ENCODE measurements around the gene LEP. TPM values are rescaled to one million over a fixed set of nuclear protein-coding genes. Genes with fewer than 3 reads are reported as not detected.

LEP gene
- total and polyA plus RNA-seq, 9 donors, result 0.01 to 0.87 (median 0.15) TPM; not detected in 4

- Histone ChIP-seq H3K27me3 (no peaks in the 10 kb centered on the region), H3K36me3 (no peaks in the 10 kb centered on the region), H3K4me1 (ENCODE audit: insufficient read depth) (peaks cover 4% of the 10 kb centered on the region), H3K27ac (no peak overlapping the region), H3K4me3 (no peak overlapping the region), H3K9me3 (no peaks in the 10 kb centered on the region)
- no peak for TF ChIP-seq CTCF (IDR thresholded peaks at IDR 0.05)
- no peak for TF ChIP-seq POLR2A (IDR thresholded peaks at IDR 0.05)
- TF ChIP-seq EP300 (IDR thresholded peaks at IDR 0.05), result no peak
- no peak for DNase-seq
- intact Hi-C loops (cut with DNase I), result no loop called here
- 76 to 79% (median 77%) methylated on average over 10 of the region's 10 CpGs for WGBS, 3 donors
Measured at GRCh38 chr7:128202287-128202957, 38.7 kb upstream of the LEP start.

- H3K9me3 ChIP-seq, result no peaks in the 10 kb centered on the region
- H3K27me3 ChIP-seq, result no peaks in the 10 kb centered on the region
- TF ChIP-seq CTCF (IDR thresholded peaks at IDR 0.05), result no peak
- TF ChIP-seq EP300 (IDR thresholded peaks at IDR 0.05), result no peak
- TF ChIP-seq POLR2A (IDR thresholded peaks at IDR 0.05), result no peak
- peaks cover 4% of the 10 kb centered on the region for H3K4me1 ChIP-seq (ENCODE audit: insufficient read depth)
- 21 to 30% (median 29%) methylated on average over 12 of the region's 12 CpGs for WGBS, 3 donors
- no peak for DNase-seq
- no peaks in the 10 kb centered on the region for H3K36me3 ChIP-seq
- H3K4me3 ChIP-seq, result no peak overlapping the region
- intact Hi-C loops (cut with DNase I), result no loop called here
- H3K27ac ChIP-seq, result no peak overlapping the region
Measured at GRCh38 chr7:128203047-128203491, 38.0 kb upstream of the LEP start.

GRCh38 chr7:128203710-128204214 lies 37.3 kb upstream of the LEP start:
- intact Hi-C loops (cut with DNase I), result no loop called here

GRCh38 chr7:128204455-128204854 lies 36.6 kb upstream of the LEP start:
- no peaks in the 10 kb centered on the region for H3K9me3 ChIP-seq
- intact Hi-C loops (cut with DNase I), result no loop called here
- H3K4me1 ChIP-seq (ENCODE audit: insufficient read depth), result peaks cover 4% of the 10 kb centered on the region
- no peak for TF ChIP-seq POLR2A (IDR thresholded peaks at IDR 0.05)
- no peak for TF ChIP-seq CTCF (IDR thresholded peaks at IDR 0.05)
- TF ChIP-seq EP300 (IDR thresholded peaks at IDR 0.05), result no peak
- no peaks in the 10 kb centered on the region for H3K36me3 ChIP-seq
- no peaks in the 10 kb centered on the region for H3K27me3 ChIP-seq
- H3K4me3 ChIP-seq, result no peak overlapping the region
- 77 to 80% (median 78%) methylated on average over 5 of the region's 5 CpGs for WGBS, 3 donors
- DNase-seq, result no peak
- no peak overlapping the region for H3K27ac ChIP-seq

More at GRCh38 chr7:128203710-128204214, 37.3 kb upstream of the LEP start:
- Histone ChIP-seq H3K4me3 (no peak overlapping the region), H3K27ac (no peak overlapping the region), H3K27me3 (no peaks in the 10 kb centered on the region), H3K36me3 (no peaks in the 10 kb centered on the region), H3K4me1 (ENCODE audit: insufficient read depth) (peaks cover 4% of the 10 kb centered on the region), H3K9me3 (no peaks in the 10 kb centered on the region)
- 43 to 54% (median 51%) methylated on average over 8 of the region's 8 CpGs for WGBS, 3 donors
- no peak for TF ChIP-seq CTCF (IDR thresholded peaks at IDR 0.05)
- DNase-seq, result no peak
